Embryonic facial prominence (tissue), 1 donor: Measurements from ENCODE around the gene STRIP1.

Source experiments
- DNase-seq: peaks from one replicate; pipeline ENCODE4 v3.0.0-alpha.2; 2016; ENCODE audit errors: extremely low spot score

STRIP1 gene, protein sequence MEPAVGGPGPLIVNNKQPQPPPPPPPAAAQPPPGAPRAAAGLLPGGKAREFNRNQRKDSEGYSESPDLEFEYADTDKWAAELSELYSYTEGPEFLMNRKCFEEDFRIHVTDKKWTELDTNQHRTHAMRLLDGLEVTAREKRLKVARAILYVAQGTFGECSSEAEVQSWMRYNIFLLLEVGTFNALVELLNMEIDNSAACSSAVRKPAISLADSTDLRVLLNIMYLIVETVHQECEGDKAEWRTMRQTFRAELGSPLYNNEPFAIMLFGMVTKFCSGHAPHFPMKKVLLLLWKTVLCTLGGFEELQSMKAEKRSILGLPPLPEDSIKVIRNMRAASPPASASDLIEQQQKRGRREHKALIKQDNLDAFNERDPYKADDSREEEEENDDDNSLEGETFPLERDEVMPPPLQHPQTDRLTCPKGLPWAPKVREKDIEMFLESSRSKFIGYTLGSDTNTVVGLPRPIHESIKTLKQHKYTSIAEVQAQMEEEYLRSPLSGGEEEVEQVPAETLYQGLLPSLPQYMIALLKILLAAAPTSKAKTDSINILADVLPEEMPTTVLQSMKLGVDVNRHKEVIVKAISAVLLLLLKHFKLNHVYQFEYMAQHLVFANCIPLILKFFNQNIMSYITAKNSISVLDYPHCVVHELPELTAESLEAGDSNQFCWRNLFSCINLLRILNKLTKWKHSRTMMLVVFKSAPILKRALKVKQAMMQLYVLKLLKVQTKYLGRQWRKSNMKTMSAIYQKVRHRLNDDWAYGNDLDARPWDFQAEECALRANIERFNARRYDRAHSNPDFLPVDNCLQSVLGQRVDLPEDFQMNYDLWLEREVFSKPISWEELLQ

DNA sequence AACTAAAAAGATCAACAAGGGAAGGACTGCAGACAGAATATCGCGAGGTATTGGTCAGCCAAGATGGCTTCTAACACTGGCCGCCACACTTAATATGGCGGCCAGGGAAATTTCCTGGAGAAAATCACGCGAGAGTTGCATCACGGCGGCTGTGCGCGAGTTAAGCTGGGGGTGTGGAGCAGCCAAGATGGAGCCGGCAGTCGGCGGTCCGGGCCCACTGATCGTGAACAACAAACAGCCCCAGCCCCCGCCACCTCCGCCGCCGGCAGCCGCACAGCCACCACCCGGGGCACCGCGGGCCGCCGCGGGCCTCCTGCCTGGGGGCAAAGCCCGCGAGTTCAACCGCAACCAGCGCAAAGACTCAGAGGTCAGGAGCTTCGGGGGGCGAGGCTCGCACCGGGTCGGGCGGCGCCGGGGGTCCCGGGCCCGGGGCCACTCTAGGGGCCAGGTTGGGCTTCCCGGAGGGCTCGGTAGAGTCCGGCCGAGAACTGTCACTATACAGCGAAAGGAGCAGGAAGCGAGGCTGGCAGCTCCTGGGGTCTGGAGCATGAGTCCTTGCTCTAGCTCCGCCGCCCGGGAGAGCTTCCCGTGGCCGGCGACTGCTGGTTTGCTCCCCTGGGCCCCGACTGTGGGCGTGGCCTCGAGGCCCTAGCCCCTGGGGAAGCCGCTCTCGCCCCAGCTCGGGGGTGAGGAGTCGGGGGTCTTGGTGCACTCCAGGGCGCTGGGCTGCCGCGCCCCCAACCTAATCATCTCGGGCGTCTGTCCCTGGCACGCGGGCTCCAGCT, at the start of gene STRIP1:
Gene STRIP1 (plus strand): TSS at position 174 of the 785 bp plus-strand sequence. CDS start 14 bp downstream, at position 188.
- DNase-seq: peak; percentile 93

- no peak for DNase-seq
Measured at GRCh38 chr1:109985247-109986053, 49.0 kb upstream of the STRIP1 start.

DNA sequence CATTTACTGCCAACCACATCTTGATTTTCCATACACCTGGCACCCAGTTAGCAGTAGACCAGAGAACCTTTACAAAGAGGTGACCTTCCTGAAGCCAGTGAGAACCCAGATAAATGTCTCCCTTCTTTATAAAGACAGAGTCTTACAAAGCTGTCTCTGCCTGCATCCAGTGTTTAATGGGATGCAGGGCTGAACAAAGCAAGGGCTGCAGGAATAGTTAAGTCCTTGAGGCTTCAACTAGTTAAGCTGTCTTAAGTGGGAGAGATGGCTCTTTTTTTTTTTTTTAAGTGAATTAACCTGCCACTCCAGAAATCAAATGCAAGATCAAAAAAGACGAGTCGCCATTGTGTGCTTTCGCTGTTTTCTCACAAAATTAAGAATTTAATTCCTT, 48.4 kb upstream of the STRIP1 start:
- DNase-seq: no peak

GRCh38 chr1:109988349-109988914, 46.0 kb upstream of the STRIP1 start:
- DNase-seq: no peak

DNA sequence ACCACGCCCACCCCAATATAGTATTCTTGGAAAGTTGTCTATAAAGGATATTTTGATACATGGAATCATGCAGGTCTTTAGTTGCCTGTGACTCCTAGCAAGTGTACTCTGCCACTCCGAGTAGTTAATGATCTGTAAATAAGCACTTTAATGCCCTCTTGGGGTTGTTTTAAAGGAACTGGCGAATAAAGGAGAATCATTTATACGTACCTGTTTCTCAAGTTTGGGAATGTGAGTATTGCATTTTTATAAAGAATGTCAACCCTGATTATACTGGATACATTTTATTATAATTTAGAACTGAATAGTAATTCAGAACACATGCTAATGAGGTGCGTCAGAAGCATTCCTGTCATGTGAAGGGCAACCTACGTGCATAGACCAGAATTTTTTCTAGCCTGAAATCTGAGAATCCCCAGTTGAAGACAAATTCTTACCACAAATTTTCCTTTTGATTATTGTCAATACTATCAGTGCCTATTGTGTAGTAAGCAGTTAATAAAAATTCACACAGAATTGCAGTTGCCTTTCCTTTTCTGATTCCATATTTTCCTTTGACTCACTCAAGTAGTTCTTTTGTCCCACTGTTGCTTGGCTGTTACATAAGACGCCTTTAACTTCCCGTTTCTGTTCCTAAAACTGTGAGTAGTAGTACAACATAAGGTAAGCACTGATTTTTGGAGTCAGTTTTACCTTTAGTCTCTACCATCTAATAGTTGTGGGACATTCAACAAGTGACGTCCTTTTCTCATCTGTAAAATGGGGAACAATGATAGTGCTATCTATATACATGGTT, 44.7 kb upstream of the STRIP1 start:
- no peak for DNase-seq

DNA sequence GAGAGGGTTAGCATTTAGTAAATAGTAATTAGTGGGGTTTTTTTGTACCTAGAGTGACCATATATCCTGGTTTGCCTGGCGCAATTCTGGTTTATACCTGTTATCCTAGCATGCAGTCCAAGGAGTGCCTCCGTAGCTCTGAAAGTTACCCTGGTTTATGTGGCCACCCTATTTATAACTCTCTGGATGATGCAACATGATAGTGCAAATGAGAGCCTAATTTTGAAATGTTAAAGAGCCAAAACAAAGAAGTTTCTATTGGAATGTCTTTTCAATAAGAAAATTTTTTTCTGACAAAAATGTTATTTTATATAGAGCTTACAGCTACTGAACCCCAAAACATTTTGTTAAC, 44.1 kb upstream of the STRIP1 start:
- no peak for DNase-seq

GRCh38 chr1:109991400-109991925, 43.0 kb upstream of the STRIP1 start:
- DNase-seq: no peak

DNA sequence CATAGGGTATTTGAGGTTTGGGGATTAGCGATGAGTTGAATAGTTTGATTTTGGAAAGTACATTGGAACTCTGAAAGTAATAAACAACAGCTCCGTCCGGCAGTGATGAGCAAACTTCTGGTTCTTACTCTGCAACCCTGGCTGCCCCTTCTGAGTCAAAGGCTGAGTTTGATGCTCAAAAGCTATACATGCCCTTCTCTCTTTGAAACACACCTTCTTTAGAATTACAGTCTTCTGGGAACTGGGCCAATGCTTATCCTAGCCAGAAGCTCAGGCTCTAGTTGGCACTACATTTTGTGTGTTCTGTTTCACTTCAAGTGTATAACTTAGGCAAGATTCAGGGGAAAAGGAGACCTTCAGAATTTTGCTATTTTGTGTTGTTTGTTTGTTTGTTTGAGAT, 40.5 kb upstream of the STRIP1 start:
- DNase-seq: no peak

- DNase-seq: no peak
Measured at GRCh38 chr1:109994654-109995053, 39.8 kb upstream of the STRIP1 start.

DNA sequence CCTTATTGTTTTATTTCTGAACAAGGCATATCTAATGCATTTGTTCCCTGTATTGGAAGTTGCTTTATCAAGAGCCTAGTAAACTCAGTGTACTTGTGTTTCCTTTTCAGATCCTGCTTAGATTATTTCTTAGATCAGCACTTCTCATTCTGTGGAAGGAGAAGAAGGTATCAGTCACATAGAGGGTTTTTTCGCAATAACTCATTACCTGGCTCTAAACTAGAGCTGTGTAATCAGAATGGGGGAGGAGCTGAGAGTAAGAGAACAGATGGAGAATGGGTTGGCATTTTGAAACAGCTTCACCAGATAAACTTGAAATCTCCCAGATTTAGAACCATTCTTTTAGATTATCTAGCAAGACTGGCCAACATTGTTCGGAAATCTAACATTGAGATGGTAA, 38.9 kb upstream of the STRIP1 start:
- DNase-seq: no peak

GRCh38 chr1:109996476-109996875, 37.9 kb upstream of the STRIP1 start:
- DNase-seq: no peak

DNA sequence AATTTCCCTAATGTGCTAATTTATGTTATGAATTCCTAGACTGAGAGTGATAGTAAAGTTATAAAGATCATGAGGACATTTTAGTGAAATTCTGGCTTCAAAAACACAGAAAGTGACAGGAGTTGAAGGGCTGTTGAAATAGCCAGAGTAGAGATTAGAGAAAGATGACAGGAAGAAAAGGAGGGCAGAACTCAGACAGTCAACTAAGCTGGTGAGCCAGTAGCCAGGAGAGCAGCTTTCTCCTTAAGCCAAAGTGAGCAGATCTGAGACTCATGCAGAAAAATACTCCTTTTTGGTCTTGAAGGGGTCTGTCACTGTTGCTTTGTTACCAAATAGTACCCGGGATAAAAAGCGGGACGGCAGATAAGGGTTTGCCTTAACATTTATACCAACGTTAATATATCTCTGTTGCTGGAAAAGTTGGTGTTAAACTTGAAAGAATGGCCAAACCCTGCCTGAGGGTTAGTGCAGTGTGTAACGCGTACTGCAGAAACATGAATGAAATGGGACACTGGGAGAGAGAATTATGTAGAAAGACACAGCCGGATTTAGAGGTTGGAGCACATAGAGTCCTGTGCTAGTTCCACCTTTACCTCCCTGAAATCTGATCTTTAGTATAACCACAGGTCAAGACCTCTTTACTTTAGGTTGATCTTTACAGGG, 37.1 kb upstream of the STRIP1 start:
- DNase-seq: no peak

DNA sequence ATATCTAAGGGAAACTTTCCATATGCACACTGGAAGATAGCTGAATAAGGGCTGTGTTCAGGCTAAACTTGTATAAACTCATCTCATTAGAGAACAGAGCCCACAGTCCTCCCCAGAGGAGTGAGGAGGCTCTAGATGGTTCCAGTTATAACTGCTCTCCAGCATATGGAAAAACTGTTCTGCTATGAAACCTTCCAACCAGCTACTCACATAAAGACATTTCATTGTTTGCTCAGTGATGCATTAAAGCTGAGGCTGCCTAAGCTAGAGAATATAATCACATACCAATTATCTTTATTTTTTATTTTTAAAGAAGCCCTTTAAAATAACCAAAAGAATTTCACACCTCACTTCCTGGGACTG, 36.6 kb upstream of the STRIP1 start:
- DNase-seq: peak; percentile 22

DNA sequence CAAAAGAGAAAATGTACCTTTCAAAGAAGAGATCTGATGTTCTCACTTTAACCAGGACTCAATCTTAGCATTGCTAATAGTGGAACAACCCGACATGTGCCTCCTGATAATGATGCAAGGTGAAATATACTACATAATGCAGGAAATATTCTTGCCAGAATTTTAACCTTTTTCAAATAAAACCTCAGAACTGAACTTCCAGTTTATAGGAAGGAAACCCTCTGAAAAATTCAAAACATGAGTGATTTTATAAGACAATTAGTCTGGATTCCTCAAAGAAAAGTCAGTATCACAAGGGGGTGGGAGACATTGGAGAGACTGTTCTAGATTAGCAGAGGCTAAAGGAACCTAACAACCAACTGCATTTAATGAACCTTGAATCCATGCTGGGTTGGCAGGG, 31.7 kb upstream of the STRIP1 start:
- DNase-seq: no peak

- DNase-seq: peak; percentile 22
Measured at GRCh38 chr1:110003747-110004428, 30.5 kb upstream of the STRIP1 start.

DNA sequence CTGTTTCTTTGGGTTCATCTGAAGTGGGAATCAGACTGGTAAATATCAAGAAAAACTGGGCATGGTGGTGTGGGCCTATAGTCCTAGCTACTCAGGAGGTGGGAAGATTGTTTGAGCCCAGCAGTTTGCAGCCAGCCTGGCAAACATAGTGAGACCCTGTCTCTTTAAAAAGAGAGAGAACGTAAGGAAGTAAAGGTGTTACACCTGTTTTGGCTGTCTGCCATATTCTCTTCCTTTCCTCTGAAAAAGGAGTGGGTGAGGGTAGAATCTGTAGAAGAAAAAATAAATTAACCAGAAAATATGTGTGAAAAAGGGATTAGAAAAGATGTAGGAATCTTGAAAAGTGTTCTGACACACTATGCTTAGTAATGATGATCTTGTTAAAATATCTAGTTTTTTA, 29.8 kb upstream of the STRIP1 start:
- DNase-seq: no peak

DNA sequence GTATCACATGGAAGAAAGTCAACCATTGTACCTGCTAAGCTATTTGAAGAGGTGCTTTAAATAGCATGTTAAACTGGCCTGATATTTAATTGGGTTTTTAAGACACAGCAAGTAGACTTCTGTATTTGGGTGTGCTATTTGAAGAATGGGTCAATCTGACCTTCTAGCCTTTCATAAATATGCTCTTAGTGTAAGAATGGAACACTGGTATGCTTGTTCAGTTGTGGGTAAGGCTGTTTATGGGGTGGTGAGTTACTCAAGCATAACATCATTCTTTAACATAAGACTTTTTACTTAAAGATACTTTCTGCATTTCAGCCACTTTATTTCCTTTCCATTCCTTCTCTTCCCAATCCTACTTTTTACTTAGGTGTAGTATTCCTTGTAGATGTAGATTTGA, 28.5 kb upstream of the STRIP1 start:
- DNase-seq: no peak

DNA sequence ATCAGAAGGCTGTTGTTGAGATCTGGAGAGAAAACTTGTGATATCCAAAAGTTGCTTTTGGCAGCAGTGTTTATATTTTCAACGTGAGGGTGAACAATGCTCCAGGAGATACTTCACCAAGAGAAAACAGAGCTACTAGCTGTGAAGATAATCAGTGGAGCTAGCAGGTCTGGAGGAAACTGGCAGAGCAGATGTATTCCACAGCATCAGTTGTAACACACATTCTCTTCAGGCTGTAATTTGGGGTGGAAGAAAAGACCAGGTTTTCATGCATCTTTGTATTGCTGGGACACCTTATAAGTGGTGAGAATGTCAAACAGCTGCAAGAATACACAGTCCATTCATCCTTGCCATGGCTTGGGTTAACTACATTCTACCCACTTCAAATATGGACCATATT, 27.9 kb upstream of the STRIP1 start:
- DNase-seq: no peak
